Suprapubic skin (tissue), 4 donors: Measurements from ENCODE around the gene SLC6A6. TPM values are rescaled to one million over a fixed set of nuclear protein-coding genes. Genes with fewer than 3 reads are reported as not detected.

Experiments
- DNase-seq, 2 donors: peaks; one replicate each; pipeline ENCODE4 v3.0.0-alpha.2; 2019; ENCODE audit warnings: low spot score in 2 of 2
- H3K27ac ChIP-seq: fragments of 200-600 bp; sonication (generic); one replicate; pipeline ENCODE4 v1.5.1; 2019
- H3K27me3 ChIP-seq: fragments of 200-600 bp; sonication (generic); one replicate; pipeline ENCODE4 v1.5.1; 2019
- H3K36me3 ChIP-seq: fragments of 200-600 bp; sonication (generic); one replicate; pipeline ENCODE4 v1.5.1; 2019
- H3K4me1 ChIP-seq: fragments of 200-600 bp; sonication (generic); one replicate; pipeline ENCODE4 v1.5.1; 2019
- H3K4me3 ChIP-seq: fragments of 200-600 bp; sonication (generic); one replicate; pipeline ENCODE4 v1.5.1; 2019; ENCODE audit warnings: mild to moderate bottlenecking
- H3K9me3 ChIP-seq: fragments of 200-600 bp; sonication (generic); one replicate; pipeline ENCODE4 v1.5.1; 2019
- CTCF ChIP-seq, 2 donors: fragments of 200-600 bp in 1 of 2; fragments of 450-650 bp in 1 of 2; sonication (generic) in 1 of 2; IDR thresholded peaks; one replicate each; pipeline ENCODE4 v1.5.1; 2016 to 2019; ENCODE audit warnings: antibody characterized with exemption in 2 of 2, mild to moderate bottlenecking in 1 of 2, moderate library complexity in 1 of 2
- EP300 ChIP-seq: sonication (generic); formaldehyde crosslinking; IDR thresholded peaks from one replicate; pipeline ENCODE4 v1.6.1; 2017; ENCODE audit warnings: antibody characterized with exemption
- POLR2A ChIP-seq, 2 donors: fragments of 450-650 bp; IDR thresholded peaks; one replicate each; pipeline ENCODE4 v1.6.1; 2017; ENCODE audit warnings: antibody characterized with exemption in 2 of 2, mild to moderate bottlenecking in 2 of 2, moderate library complexity in 2 of 2
- POLR2AphosphoS5 ChIP-seq, 3 donors: sonication (generic); formaldehyde crosslinking; IDR thresholded peaks; one replicate each; pipeline ENCODE4 v1.6.1; 2017; ENCODE audit warnings: antibody characterized with exemption in 3 of 3
- WGBS: methylation state at CpG from one replicate; pipeline ENCODE4 v1.1.5; 2018; 5-methylcytosine and 5-hydroxymethylcytosine counted together
- total RNA-seq, 4 donors: library from RNA; depleted of rRNA; stranded (reverse); fragments of >200 nt; gene quantifications; one replicate each; pipeline ENCODE4 v1.1.0, GENCODE V29; 2016

Gene SLC6A6
- total RNA-seq, 4 donors from 2014 or later = 85.4 to 149 (median 102) TPM

- Histone ChIP-seq H3K36me3 (no peaks in the 10 kb centered on the region), H3K27me3 (peaks cover 4% of the 10 kb centered on the region), H3K4me3 (no peak overlapping the region), H3K27ac (no peak overlapping the region), H3K4me1 (peaks cover 67% of the 10 kb centered on the region), H3K9me3 (no peaks in the 10 kb centered on the region)
- TF ChIP-seq CTCF (IDR thresholded peaks at IDR 0.05) (no peak), EP300 (no peak), POLR2A (IDR thresholded peaks at IDR 0.05) (no peak), POLR2AphosphoS5 (IDR thresholded peaks at IDR 0.05) (no peak)
- no peak for DNase-seq
- WGBS = 70% methylated on average over 13 of the region's 15 CpGs
These were observed 32.4 kb upstream of the SLC6A6 start for GRCh38 chr3:14369675-14370669.

- Histone ChIP-seq H3K27ac (no peak overlapping the region), H3K4me3 (no peak overlapping the region)
- no peak for DNase-seq
These were observed 31.5 kb upstream of the SLC6A6 start for GRCh38 chr3:14370720-14371572.

GRCh38 chr3:14371573-14372474 lies 30.6 kb upstream of the SLC6A6 start:
- peaks cover 4% of the 10 kb centered on the region for H3K27me3 ChIP-seq
- H3K36me3 ChIP-seq = no peaks in the 10 kb centered on the region
- H3K4me3 ChIP-seq = no peak overlapping the region
- no peaks in the 10 kb centered on the region for H3K9me3 ChIP-seq
- TF ChIP-seq EP300 = no peak
- TF ChIP-seq CTCF (IDR thresholded peaks at IDR 0.05) = peak in 1 of 2 donors; percentile 5
- H3K4me1 ChIP-seq = peaks cover 65% of the 10 kb centered on the region
- 29% methylated on average over 12 of the region's 12 CpGs for WGBS
- peak in 1 of 2 donors; percentile 79 for DNase-seq
- no peak overlapping the region for H3K27ac ChIP-seq

More at GRCh38 chr3:14370720-14371572, 31.5 kb upstream of the SLC6A6 start:
- H3K4me1 ChIP-seq = peaks cover 69% of the 10 kb centered on the region
- TF ChIP-seq CTCF (IDR thresholded peaks at IDR 0.05) (no peak), EP300 (no peak), POLR2AphosphoS5 (IDR thresholded peaks at IDR 0.05) (no peak), POLR2A (IDR thresholded peaks at IDR 0.05) (no peak)
- WGBS = 65% methylated on average over 13 of the region's 14 CpGs
- no peaks in the 10 kb centered on the region for H3K9me3 ChIP-seq
- no peaks in the 10 kb centered on the region for H3K36me3 ChIP-seq
- H3K27me3 ChIP-seq = peaks cover 4% of the 10 kb centered on the region

GRCh38 chr3:14372587-14372986 lies 29.8 kb upstream of the SLC6A6 start:
- Histone ChIP-seq H3K9me3 (no peaks in the 10 kb centered on the region), H3K36me3 (no peaks in the 10 kb centered on the region), H3K4me3 (no peak overlapping the region), H3K27ac (no peak overlapping the region), H3K27me3 (peaks cover 4% of the 10 kb centered on the region), H3K4me1 (peaks cover 68% of the 10 kb centered on the region)
- TF ChIP-seq EP300 (no peak), POLR2A (IDR thresholded peaks at IDR 0.05) (no peak), CTCF (IDR thresholded peaks at IDR 0.05) (no peak), POLR2AphosphoS5 (IDR thresholded peaks at IDR 0.05) (no peak)
- 67% methylated on average over 6 of the region's 6 CpGs for WGBS
- no peak for DNase-seq
